ENCODE results near the gene SYNPO2.
A peak's percentile ranks its signal among the peaks of the same experiment; 100 is the strongest.

SYNPO2 gene

DNA sequence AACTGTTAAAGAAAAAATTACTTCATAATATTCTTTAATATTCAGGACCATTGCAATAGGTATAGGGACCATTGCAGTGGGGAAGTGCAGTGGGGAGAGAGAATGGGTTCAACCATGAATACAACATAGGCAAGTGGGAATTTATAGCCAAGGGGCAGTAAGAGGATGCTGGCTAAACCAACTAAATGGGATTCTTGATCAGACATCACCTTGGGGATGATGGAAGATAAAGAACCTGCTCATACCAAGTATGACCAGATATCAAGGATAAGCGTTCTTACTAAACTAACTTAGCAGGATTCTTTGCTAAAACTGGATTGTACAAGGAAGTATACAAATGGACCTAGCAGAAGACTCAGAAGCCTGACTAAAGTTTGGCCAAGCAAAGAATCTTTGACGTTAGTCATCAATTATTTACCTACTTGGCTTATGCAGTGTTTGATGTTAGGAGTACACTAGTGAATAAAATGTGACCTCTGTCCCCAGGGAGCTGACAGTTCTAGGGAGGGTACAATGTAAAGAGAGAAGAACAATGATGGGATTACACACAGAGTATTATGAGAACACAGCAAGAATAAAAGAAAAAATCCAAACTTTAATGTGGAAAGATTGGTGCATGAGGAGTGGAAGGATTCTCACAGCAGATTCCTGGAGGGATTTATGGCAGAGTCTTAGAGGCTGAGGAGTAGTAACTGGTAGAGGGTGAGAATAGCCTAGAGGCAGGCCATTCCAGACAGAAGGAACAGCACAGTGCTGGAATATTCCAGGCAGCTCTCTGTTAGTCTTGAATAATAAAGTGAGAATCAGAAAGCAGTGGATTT lies 192.3 kb downstream of the SYNPO2 start:
- H2BK15ac ChIP-seq (ENCODE audit: low read depth, poor library complexity, severe bottlenecking), result no peak overlapping the region
- H2BK120ac ChIP-seq (ENCODE audit: low read depth, low read length), result no peak overlapping the region
- H3K14ac ChIP-seq (ENCODE audit: low read length in 2 of 2), result no peak overlapping the region
- no peak overlapping the region for H2BK12ac ChIP-seq (ENCODE audit: low read length in 2 of 2)
- H3K36me3 ChIP-seq (ENCODE audit: control insufficient read depth in 1 of 2, insufficient read depth in 2 of 2, low read depth in 1 of 2, low read length in 2 of 2), result no peaks in the 10 kb centered on the region
- WGBS, result 87% methylated on average over 2 of the region's 2 CpGs
- H3K9ac ChIP-seq (ENCODE audit: low read length), result no peak overlapping the region
- H3K4ac ChIP-seq (ENCODE audit: low read depth in 1 of 2, low read length in 2 of 2), result no peak overlapping the region
- H4K8ac ChIP-seq (ENCODE audit: low read length), result peak overlapping the region; percentile 41
- no peaks in the 10 kb centered on the region for H3K9me3 ChIP-seq (ENCODE audit: control insufficient read depth, low read length)
- no peak overlapping the region for H2AFZ ChIP-seq (ENCODE audit: low read depth, low read length)
- H3K79me1 ChIP-seq (replicated peaks; ENCODE audit: low read length, poor library complexity, severe bottlenecking), result no peaks in the 10 kb centered on the region
- no peak overlapping the region for H3K23ac ChIP-seq (ENCODE audit: low read length in 2 of 2)
- no peak overlapping the region for H2BK5ac ChIP-seq (ENCODE audit: low read depth, low read length, poor library complexity, severe bottlenecking)
- H3K18ac ChIP-seq (ENCODE audit: low read depth in 1 of 2, low read length in 2 of 2), result no peak overlapping the region
- no peak overlapping the region for H2AK5ac ChIP-seq (ENCODE audit: low read length, severe bottlenecking)
- DNase-seq, result peak; percentile 20
- H3K27ac ChIP-seq (ENCODE audit: low read length, poor library complexity, severe bottlenecking), result no peak overlapping the region
- H3K4me3 ChIP-seq (ENCODE audit: insufficient read depth in 1 of 2, low read depth in 1 of 2, low read length in 2 of 2), result no peak overlapping the region
- no peaks in the 10 kb centered on the region for H3K4me1 ChIP-seq (ENCODE audit: control insufficient read depth, insufficient read depth, low read depth, low read length)
- H3K27me3 ChIP-seq (ENCODE audit: control insufficient read depth in 1 of 2, insufficient read depth in 1 of 2, low read length in 2 of 2), result no peaks in the 10 kb centered on the region
- no peak overlapping the region for H3K4me2 ChIP-seq (ENCODE audit: low read length, poor library complexity, severe bottlenecking)
- no peak overlapping the region for H4K91ac ChIP-seq (ENCODE audit: low read length)

- Histone ChIP-seq H3K9me3 (ENCODE audit: control insufficient read depth, low read length) (no peaks in the 10 kb centered on the region), H2BK5ac (ENCODE audit: low read depth, low read length, poor library complexity, severe bottlenecking) (no peak overlapping the region), H3K4me2 (ENCODE audit: low read length, poor library complexity, severe bottlenecking) (no peak overlapping the region), H3K14ac (ENCODE audit: low read length in 2 of 2) (no peak overlapping the region), H4K8ac (ENCODE audit: low read length) (no peak overlapping the region), H3K27me3 (ENCODE audit: control insufficient read depth in 1 of 2, insufficient read depth in 1 of 2, low read length in 2 of 2) (no peaks in the 10 kb centered on the region), H3K27ac (ENCODE audit: low read length, poor library complexity, severe bottlenecking) (no peak overlapping the region), H2AK5ac (ENCODE audit: low read length, severe bottlenecking) (no peak overlapping the region), H3K4ac (ENCODE audit: low read depth in 1 of 2, low read length in 2 of 2) (no peak overlapping the region), H2BK12ac (ENCODE audit: low read length in 2 of 2) (no peak overlapping the region), H3K9ac (ENCODE audit: low read length) (no peak overlapping the region), H2BK120ac (ENCODE audit: low read depth, low read length) (no peak overlapping the region), H2BK15ac (ENCODE audit: low read depth, poor library complexity, severe bottlenecking) (no peak overlapping the region), H4K91ac (ENCODE audit: low read length) (no peak overlapping the region), H3K4me1 (ENCODE audit: control insufficient read depth, insufficient read depth, low read depth, low read length) (no peaks in the 10 kb centered on the region), H3K36me3 (ENCODE audit: control insufficient read depth in 1 of 2, insufficient read depth in 2 of 2, low read depth in 1 of 2, low read length in 2 of 2) (no peaks in the 10 kb centered on the region), H3K23ac (ENCODE audit: low read length in 2 of 2) (no peak overlapping the region), H3K79me1 (replicated peaks; ENCODE audit: low read length, poor library complexity, severe bottlenecking) (no peaks in the 10 kb centered on the region), H2AFZ (ENCODE audit: low read depth, low read length) (no peak overlapping the region), H3K18ac (ENCODE audit: low read depth in 1 of 2, low read length in 2 of 2) (no peak overlapping the region), H3K4me3 (ENCODE audit: insufficient read depth in 1 of 2, low read depth in 1 of 2, low read length in 2 of 2) (no peak overlapping the region)
- DNase-seq, result no peak
- no CpG with 5 or more reads among the region's 1 CpG for WGBS
Measured at GRCh38 chr4:119081542-119081859, 192.8 kb downstream of the SYNPO2 start.

GRCh38 chr4:119081943-119082342 lies 193.3 kb downstream of the SYNPO2 start:
- H2BK15ac ChIP-seq (ENCODE audit: low read depth, poor library complexity, severe bottlenecking), result no peak overlapping the region
- no peaks in the 10 kb centered on the region for H3K4me1 ChIP-seq (ENCODE audit: control insufficient read depth, insufficient read depth, low read depth, low read length)
- H2BK5ac ChIP-seq (ENCODE audit: low read depth, low read length, poor library complexity, severe bottlenecking), result no peak overlapping the region
- H3K18ac ChIP-seq (ENCODE audit: low read depth in 1 of 2, low read length in 2 of 2), result no peak overlapping the region
- H3K9me3 ChIP-seq (ENCODE audit: control insufficient read depth, low read length), result no peaks in the 10 kb centered on the region
- H3K36me3 ChIP-seq (ENCODE audit: control insufficient read depth in 1 of 2, insufficient read depth in 2 of 2, low read depth in 1 of 2, low read length in 2 of 2), result no peaks in the 10 kb centered on the region
- no peak overlapping the region for H2AFZ ChIP-seq (ENCODE audit: low read depth, low read length)
- H4K91ac ChIP-seq (ENCODE audit: low read length), result no peak overlapping the region
- no peak overlapping the region for H4K8ac ChIP-seq (ENCODE audit: low read length)
- peak overlapping the region in 1 of 2 experiments; percentile 32 for H3K14ac ChIP-seq (ENCODE audit: low read length in 2 of 2)
- no peak overlapping the region for H3K4me2 ChIP-seq (ENCODE audit: low read length, poor library complexity, severe bottlenecking)
- H3K9ac ChIP-seq (ENCODE audit: low read length), result no peak overlapping the region
- WGBS, result 80% methylated on average over 3 of the region's 3 CpGs
- no peak overlapping the region for H2BK120ac ChIP-seq (ENCODE audit: low read depth, low read length)
- no peaks in the 10 kb centered on the region for H3K79me1 ChIP-seq (replicated peaks; ENCODE audit: low read length, poor library complexity, severe bottlenecking)
- no peak overlapping the region for H3K4me3 ChIP-seq (ENCODE audit: insufficient read depth in 1 of 2, low read depth in 1 of 2, low read length in 2 of 2)
- H3K27me3 ChIP-seq (ENCODE audit: control insufficient read depth in 1 of 2, insufficient read depth in 1 of 2, low read length in 2 of 2), result no peaks in the 10 kb centered on the region
- DNase-seq, result no peak
- H3K23ac ChIP-seq (ENCODE audit: low read length in 2 of 2), result no peak overlapping the region
- peak overlapping the region in 1 of 2 experiments; percentile 25 for H2BK12ac ChIP-seq (ENCODE audit: low read length in 2 of 2)
- no peak overlapping the region for H2AK5ac ChIP-seq (ENCODE audit: low read length, severe bottlenecking)
- H3K27ac ChIP-seq (ENCODE audit: low read length, poor library complexity, severe bottlenecking), result no peak overlapping the region
- no peak overlapping the region for H3K4ac ChIP-seq (ENCODE audit: low read depth in 1 of 2, low read length in 2 of 2)

DNA sequence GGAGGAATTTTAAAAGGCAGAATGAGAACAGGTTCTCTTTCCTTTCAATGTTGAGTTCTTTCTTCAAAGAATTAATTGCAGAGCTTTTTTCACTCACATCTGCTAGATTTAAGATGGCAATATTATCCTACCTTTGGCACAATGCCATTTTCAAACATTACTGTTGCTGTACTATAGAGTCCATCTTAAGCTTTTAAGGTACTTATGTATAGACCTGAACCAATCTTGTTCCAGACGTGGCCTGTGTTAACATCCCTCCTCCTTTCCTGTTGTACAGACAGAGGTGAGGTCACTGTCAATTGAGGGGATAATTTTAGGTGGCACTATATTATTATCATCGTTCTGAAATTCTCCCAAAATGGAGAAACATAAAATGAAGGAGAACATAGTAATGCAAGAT lies 194.0 kb downstream of the SYNPO2 start:
- H2BK12ac ChIP-seq (ENCODE audit: low read length in 2 of 2), result no peak overlapping the region
- H3K9ac ChIP-seq (ENCODE audit: low read length), result no peak overlapping the region
- no peaks in the 10 kb centered on the region for H3K79me1 ChIP-seq (replicated peaks; ENCODE audit: low read length, poor library complexity, severe bottlenecking)
- H3K23ac ChIP-seq (ENCODE audit: low read length in 2 of 2), result no peak overlapping the region
- WGBS, result 86% methylated on average over 1 of the region's 2 CpGs
- no peak for DNase-seq
- no peak overlapping the region for H3K18ac ChIP-seq (ENCODE audit: low read depth in 1 of 2, low read length in 2 of 2)
- no peak overlapping the region for H3K14ac ChIP-seq (ENCODE audit: low read length in 2 of 2)
- no peak overlapping the region for H2AFZ ChIP-seq (ENCODE audit: low read depth, low read length)
- H3K9me3 ChIP-seq (ENCODE audit: control insufficient read depth, low read length), result no peaks in the 10 kb centered on the region
- no peak overlapping the region for H3K27ac ChIP-seq (ENCODE audit: low read length, poor library complexity, severe bottlenecking)
- H3K27me3 ChIP-seq (ENCODE audit: control insufficient read depth in 1 of 2, insufficient read depth in 1 of 2, low read length in 2 of 2), result no peaks in the 10 kb centered on the region
- no peaks in the 10 kb centered on the region for H3K36me3 ChIP-seq (ENCODE audit: control insufficient read depth in 1 of 2, insufficient read depth in 2 of 2, low read depth in 1 of 2, low read length in 2 of 2)
- no peak overlapping the region for H2BK15ac ChIP-seq (ENCODE audit: low read depth, poor library complexity, severe bottlenecking)
- H4K8ac ChIP-seq (ENCODE audit: low read length), result no peak overlapping the region
- no peak overlapping the region for H2AK5ac ChIP-seq (ENCODE audit: low read length, severe bottlenecking)
- H3K4me1 ChIP-seq (ENCODE audit: control insufficient read depth, insufficient read depth, low read depth, low read length), result no peaks in the 10 kb centered on the region
- no peak overlapping the region for H3K4ac ChIP-seq (ENCODE audit: low read depth in 1 of 2, low read length in 2 of 2)
- H3K4me2 ChIP-seq (ENCODE audit: low read length, poor library complexity, severe bottlenecking), result no peak overlapping the region
- H4K91ac ChIP-seq (ENCODE audit: low read length), result no peak overlapping the region
- no peak overlapping the region for H2BK5ac ChIP-seq (ENCODE audit: low read depth, low read length, poor library complexity, severe bottlenecking)
- H3K4me3 ChIP-seq (ENCODE audit: insufficient read depth in 1 of 2, low read depth in 1 of 2, low read length in 2 of 2), result no peak overlapping the region
- H2BK120ac ChIP-seq (ENCODE audit: low read depth, low read length), result no peak overlapping the region

Data from mesenchymal stem cell (in vitro differentiated cells and primary cell).